NCI-H1436 (cell line): ENCODE results near the gene BHMT2.

Experiments used
- DNase-seq: peaks from one replicate; lab custom pipeline; 2025; lab: John Stamatoyannopoulos, UW

The BHMT2 gene

GRCh38 chr5:79070350-79070667 is 742 bp downstream of the BHMT2 start:
- DNase-seq: no peak

- no peak for DNase-seq
Observed at GRCh38 chr5:79074641-79075040, 5.1 kb downstream of the BHMT2 start.

- DNase-seq: no peak
Observed at GRCh38 chr5:79075646-79076426, 6.3 kb downstream of the BHMT2 start.

- DNase-seq: no peak
Observed at GRCh38 chr5:79076819-79077218, 7.3 kb downstream of the BHMT2 start.

- no peak for DNase-seq
Observed at GRCh38 chr5:79077680-79078365, 8.3 kb downstream of the BHMT2 start.

- DNase-seq: no peak
Observed at GRCh38 chr5:79080804-79081203, 11.2 kb downstream of the BHMT2 start.

- no peak for DNase-seq
Observed at GRCh38 chr5:79081779-79082178, 12.2 kb downstream of the BHMT2 start.

- DNase-seq: no peak
Observed at GRCh38 chr5:79086116-79086515, 16.5 kb downstream of the BHMT2 start.

GRCh38 chr5:79088507-79088906 is 18.9 kb downstream of the BHMT2 start:
- DNase-seq: no peak

- DNase-seq: no peak
Observed at GRCh38 chr5:79091064-79091463, 21.5 kb downstream of the BHMT2 start.

- DNase-seq: no peak
Observed at GRCh38 chr5:79093762-79094161, 24.2 kb downstream of the BHMT2 start.

GRCh38 chr5:79105868-79106267 is 36.3 kb downstream of the BHMT2 start:
- DNase-seq: no peak

- DNase-seq: no peak
Observed at GRCh38 chr5:79107020-79107796, 37.6 kb downstream of the BHMT2 start.

- DNase-seq: no peak
Observed at GRCh38 chr5:79108086-79108485, 38.5 kb downstream of the BHMT2 start.

GRCh38 chr5:79108792-79109191 is 39.2 kb downstream of the BHMT2 start:
- no peak for DNase-seq

GRCh38 chr5:79109527-79110492 is 40.2 kb downstream of the BHMT2 start:
- no peak for DNase-seq

- no peak for DNase-seq
Observed at GRCh38 chr5:79111387-79111959, 41.9 kb downstream of the BHMT2 start, which contains the start of gene BHMT. Gene BHMT (plus strand): TSS chr5:79111809. CDS start chr5:79111886, 77 bp downstream.

GRCh38 chr5:79111960-79112702 is 42.6 kb downstream of the BHMT2 start:
- DNase-seq: no peak

GRCh38 chr5:79112703-79113058 is 43.1 kb downstream of the BHMT2 start:
- DNase-seq: no peak

- DNase-seq: no peak
Observed at GRCh38 chr5:79119486-79119885, 49.9 kb downstream of the BHMT2 start.

GRCh38 chr5:79120221-79120620 is 50.7 kb downstream of the BHMT2 start:
- no peak for DNase-seq
